HepG2 (cell line): ENCODE measurements around the gene ATP6V1G3.

Source experiments
- FOXJ3 ChIP-seq: sonication (generic); formaldehyde crosslinking; IDR thresholded peaks from 2 replicates; pipeline ENCODE4 v1.4.0; 2020; ENCODE audit warnings: missing genetic modification reagents, mild to moderate bottlenecking, borderline replicate concordance
- HOXD1 ChIP-seq: sonication (generic); formaldehyde crosslinking; IDR thresholded peaks from 2 replicates; pipeline ENCODE4 v1.5.0; 2020; ENCODE audit warnings: missing genetic modification reagents
- POLR2AphosphoS5 ChIP-seq: IDR thresholded peaks from 2 replicates; pipeline ENCODE4 v1.6.1; 2012; ENCODE audit warnings: low read depth, low read length
- RNF2 ChIP-seq: fragments of 450-650 bp; conservative IDR thresholded peaks from 2 replicates; pipeline ENCODE4 v1.6.1; 2016; ENCODE audit warnings: low read depth
- TF ChIP-seq, protein P1 (sequence below): sonication (generic); formaldehyde crosslinking; IDR thresholded peaks from 2 replicates; pipeline ENCODE4 v1.5.0; 2020; ENCODE audit warnings: mild to moderate bottlenecking, missing genetic modification reagents, moderate library complexity
- TF ChIP-seq, protein P2 (sequence below): conservative IDR thresholded peaks from 2 replicates; pipeline ENCODE4 v1.6.1; 2018; ENCODE audit warnings: missing genetic modification reagents
- TF ChIP-seq, protein P3 (sequence below): sonication (generic); formaldehyde crosslinking; IDR thresholded peaks from 2 replicates; pipeline ENCODE4 v1.4.0; 2020; ENCODE audit warnings: mild to moderate bottlenecking, missing genetic modification reagents
- TF ChIP-seq, protein P4 (sequence below): IDR thresholded peaks from 2 replicates; pipeline ENCODE4 v1.6.1; 2012; ENCODE audit warnings: inconsistent platforms

DNA sequence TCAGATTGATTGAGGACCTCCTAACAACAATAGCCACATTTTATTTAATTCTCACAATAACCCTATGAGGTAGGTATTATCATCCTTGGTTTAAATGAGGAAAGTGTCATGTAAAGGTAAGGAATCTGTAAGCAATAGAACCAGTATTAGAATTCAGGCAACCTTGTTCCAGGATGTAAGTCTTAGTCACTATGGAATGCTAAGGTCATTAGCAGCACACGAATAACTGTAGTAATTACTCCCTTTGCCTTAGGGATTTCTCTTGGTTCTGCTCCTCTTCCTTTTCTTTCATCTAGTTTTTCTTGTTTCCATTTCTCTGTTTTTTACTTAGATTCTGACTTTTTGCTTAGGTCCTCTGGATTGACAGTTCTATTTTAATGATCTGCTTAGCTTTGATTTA lies 23.1 kb upstream of the ATP6V1G3 start:
- no peak for TF ChIP-seq RNF2
- TF ChIP-seq FOXJ3 = no peak
- TF ChIP-seq, protein P1, sequence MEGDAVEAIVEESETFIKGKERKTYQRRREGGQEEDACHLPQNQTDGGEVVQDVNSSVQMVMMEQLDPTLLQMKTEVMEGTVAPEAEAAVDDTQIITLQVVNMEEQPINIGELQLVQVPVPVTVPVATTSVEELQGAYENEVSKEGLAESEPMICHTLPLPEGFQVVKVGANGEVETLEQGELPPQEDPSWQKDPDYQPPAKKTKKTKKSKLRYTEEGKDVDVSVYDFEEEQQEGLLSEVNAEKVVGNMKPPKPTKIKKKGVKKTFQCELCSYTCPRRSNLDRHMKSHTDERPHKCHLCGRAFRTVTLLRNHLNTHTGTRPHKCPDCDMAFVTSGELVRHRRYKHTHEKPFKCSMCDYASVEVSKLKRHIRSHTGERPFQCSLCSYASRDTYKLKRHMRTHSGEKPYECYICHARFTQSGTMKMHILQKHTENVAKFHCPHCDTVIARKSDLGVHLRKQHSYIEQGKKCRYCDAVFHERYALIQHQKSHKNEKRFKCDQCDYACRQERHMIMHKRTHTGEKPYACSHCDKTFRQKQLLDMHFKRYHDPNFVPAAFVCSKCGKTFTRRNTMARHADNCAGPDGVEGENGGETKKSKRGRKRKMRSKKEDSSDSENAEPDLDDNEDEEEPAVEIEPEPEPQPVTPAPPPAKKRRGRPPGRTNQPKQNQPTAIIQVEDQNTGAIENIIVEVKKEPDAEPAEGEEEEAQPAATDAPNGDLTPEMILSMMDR (CRISPR knock-in tag) = no peak
- TF ChIP-seq, protein P2, sequence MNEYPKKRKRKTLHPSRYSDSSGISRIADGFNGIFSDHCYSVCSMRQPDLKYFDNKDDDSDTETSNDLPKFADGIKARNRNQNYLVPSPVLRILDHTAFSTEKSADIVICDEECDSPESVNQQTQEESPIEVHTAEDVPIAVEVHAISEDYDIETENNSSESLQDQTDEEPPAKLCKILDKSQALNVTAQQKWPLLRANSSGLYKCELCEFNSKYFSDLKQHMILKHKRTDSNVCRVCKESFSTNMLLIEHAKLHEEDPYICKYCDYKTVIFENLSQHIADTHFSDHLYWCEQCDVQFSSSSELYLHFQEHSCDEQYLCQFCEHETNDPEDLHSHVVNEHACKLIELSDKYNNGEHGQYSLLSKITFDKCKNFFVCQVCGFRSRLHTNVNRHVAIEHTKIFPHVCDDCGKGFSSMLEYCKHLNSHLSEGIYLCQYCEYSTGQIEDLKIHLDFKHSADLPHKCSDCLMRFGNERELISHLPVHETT (CRISPR knock-in tag) = no peak
- TF ChIP-seq, protein P3, sequence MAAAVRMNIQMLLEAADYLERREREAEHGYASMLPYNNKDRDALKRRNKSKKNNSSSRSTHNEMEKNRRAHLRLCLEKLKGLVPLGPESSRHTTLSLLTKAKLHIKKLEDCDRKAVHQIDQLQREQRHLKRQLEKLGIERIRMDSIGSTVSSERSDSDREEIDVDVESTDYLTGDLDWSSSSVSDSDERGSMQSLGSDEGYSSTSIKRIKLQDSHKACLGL (CRISPR knock-in tag) = no peak
- no peak for TF ChIP-seq HOXD1 (CRISPR knock-in tag)
- no peak for TF ChIP-seq POLR2AphosphoS5
- TF ChIP-seq, protein P4, sequence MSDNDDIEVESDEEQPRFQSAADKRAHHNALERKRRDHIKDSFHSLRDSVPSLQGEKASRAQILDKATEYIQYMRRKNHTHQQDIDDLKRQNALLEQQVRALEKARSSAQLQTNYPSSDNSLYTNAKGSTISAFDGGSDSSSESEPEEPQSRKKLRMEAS = no peak
